HAP-1 (cell line): ENCODE data around the gene CSNK1G2.
"Not testable (repeated sequence)": the region's sequence is repeated elsewhere in the genome, so short reads cannot be mapped to it uniquely, and the experiment has no call there.

Experiments
- DNase-seq, 2 experiments: peaks; one replicate each; pipeline ENCODE4 v3.0.0-alpha.2; 2016 to 2020; ENCODE audit warnings: low spot score in 2 of 2
- H3K27me3 ChIP-seq: fragments of 250-450 bp; sonication (Bioruptor Pico); 2 replicates; pipeline ENCODE4 v1.5.1; 2020; ENCODE audit warnings: low read depth, mild to moderate bottlenecking, moderate library complexity
- H3K36me3 ChIP-seq: fragments of 250-450 bp; sonication (Bioruptor Pico); replicated peaks from 2 replicates; pipeline ENCODE4 v1.5.1; 2020; ENCODE audit warnings: mild to moderate bottlenecking
- H3K4me1 ChIP-seq: fragments of 250-450 bp; sonication (Bioruptor Pico); 2 replicates; pipeline ENCODE4 v1.5.1; 2020; ENCODE audit warnings: mild to moderate bottlenecking
- H3K4me3 ChIP-seq: fragments of 250-450 bp; sonication (Bioruptor Pico); 2 replicates; pipeline ENCODE4 v1.5.1; 2020; ENCODE audit warnings: mild to moderate bottlenecking, moderate library complexity
- H3K9me3 ChIP-seq: fragments of 250-450 bp; sonication (Bioruptor Pico); 2 replicates; pipeline ENCODE4 v1.5.1; 2020; ENCODE audit warnings: mild to moderate bottlenecking, moderate library complexity
- in situ Hi-C: fragments of 300-500 bp; cut with MboI; formaldehyde crosslinking; loops from 3 replicates; pipeline ENCODE4 v1.14.3; 2020; ENCODE audit warnings: low sequenced_read_pairs, inconsistent platforms, mixed read lengths

CSNK1G2 gene

GRCh38 chr19:1987197-1988187 is 46.5 kb downstream of the CSNK1G2 start:
- peaks cover 68% of the 10 kb centered on the region for H3K36me3 ChIP-seq
- H3K27me3 ChIP-seq, result no peaks in the 10 kb centered on the region
- H3K4me3 ChIP-seq, result no peak overlapping the region
- H3K4me1 ChIP-seq, result no peaks in the 10 kb centered on the region
- H3K9me3 ChIP-seq, result no peaks in the 10 kb centered on the region
- in situ Hi-C loops, result no loop called here
- no peak for DNase-seq

- in situ Hi-C loops, H3K9me3 ChIP-seq, H3K27me3 ChIP-seq, H3K4me1 ChIP-seq, H3K4me3 ChIP-seq, DNase-seq: not testable (repeated sequence)
- peaks cover 71% of the 10 kb centered on the region for H3K36me3 ChIP-seq
Observed at GRCh38 chr19:1988464-1988863, 47.5 kb downstream of the CSNK1G2 start.

DNA sequence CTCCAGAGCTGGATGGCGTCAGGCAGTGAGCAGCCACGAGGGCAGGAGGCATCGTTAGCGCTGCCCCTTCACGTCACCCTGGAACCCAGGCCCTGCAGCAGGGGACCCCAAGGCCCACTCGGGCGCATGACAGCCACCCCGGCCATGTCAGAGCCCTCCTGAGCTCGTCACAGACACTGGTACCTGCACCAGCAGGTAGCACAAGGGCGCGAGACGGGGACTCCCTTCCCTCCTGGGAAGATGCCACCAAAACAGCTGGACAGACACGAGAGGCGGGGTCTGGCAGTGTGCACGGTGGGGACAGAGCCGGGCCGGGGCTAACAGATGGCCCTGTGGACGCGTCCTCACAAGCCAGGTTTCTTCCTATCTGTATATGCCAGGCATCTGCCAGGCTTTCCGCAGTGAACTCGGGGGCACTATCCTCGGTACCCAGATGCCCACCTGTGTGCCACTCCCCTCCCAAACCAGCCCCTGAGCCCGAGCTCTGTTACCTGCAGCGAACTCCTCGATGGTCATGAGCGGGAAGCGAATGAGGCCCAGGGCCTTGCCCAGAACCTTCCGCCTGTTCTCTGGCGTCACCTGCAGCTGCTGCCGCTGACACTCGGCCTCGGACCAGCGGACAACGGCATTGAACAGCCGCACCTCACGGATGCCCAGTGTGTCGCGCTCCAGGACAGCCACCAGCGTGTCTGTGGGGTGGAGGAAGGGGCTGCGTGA is 48.7 kb downstream of the CSNK1G2 start:
- Histone ChIP-seq H3K9me3 (no peaks in the 10 kb centered on the region), H3K27me3 (no peaks in the 10 kb centered on the region)
- in situ Hi-C loops, result no loop called here

DNA sequence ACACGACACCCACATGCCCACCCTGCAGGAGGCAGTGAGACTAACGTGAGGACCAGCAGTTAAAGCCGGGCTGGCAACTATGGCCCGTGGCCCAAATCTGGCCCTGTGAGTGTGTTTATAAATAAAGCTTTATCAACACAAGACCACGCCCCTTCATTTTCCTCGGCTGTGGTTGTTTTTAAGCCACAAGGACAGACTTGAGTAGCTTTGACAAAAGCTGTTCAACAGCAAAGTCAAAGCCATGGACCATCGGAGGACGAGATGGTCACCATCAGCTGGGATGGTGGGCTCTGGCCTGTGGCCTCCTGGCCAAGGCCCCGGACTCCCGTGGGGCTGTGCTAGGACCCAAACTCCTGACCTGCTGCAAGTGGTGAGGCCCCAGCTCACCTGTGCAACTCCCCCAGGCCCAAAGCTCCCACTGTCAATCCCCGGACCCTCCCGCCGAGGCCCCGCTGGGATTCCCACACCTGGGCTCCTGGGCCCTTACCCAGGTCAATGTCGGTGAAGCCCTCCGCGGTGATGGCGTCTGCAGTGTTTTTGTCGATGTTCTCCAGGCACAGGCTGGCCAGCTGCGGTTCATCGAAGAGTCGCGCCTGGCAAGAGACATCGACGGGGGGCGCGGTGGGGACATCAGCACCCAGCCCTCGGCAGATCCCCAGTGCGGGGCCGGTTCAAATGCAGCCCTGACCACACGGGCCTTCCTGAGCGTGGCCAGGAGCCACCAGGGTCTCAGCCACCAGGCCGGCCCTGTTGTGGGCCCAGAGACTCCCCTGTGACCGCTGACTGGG is 49.5 kb downstream of the CSNK1G2 start:
- in situ Hi-C loops, result no loop called here
- no peaks in the 10 kb centered on the region for H3K4me1 ChIP-seq
- no peaks in the 10 kb centered on the region for H3K27me3 ChIP-seq
- H3K36me3 ChIP-seq, result peaks cover 70% of the 10 kb centered on the region
- H3K9me3 ChIP-seq, result no peaks in the 10 kb centered on the region
- H3K4me3 ChIP-seq, result no peak overlapping the region
- DNase-seq, result no peak

More for the DNA sequence above, 48.7 kb downstream of the CSNK1G2 start:
- no peaks in the 10 kb centered on the region for H3K4me1 ChIP-seq
- no peak overlapping the region for H3K4me3 ChIP-seq
- DNase-seq, result no peak
- peaks cover 73% of the 10 kb centered on the region for H3K36me3 ChIP-seq

DNA sequence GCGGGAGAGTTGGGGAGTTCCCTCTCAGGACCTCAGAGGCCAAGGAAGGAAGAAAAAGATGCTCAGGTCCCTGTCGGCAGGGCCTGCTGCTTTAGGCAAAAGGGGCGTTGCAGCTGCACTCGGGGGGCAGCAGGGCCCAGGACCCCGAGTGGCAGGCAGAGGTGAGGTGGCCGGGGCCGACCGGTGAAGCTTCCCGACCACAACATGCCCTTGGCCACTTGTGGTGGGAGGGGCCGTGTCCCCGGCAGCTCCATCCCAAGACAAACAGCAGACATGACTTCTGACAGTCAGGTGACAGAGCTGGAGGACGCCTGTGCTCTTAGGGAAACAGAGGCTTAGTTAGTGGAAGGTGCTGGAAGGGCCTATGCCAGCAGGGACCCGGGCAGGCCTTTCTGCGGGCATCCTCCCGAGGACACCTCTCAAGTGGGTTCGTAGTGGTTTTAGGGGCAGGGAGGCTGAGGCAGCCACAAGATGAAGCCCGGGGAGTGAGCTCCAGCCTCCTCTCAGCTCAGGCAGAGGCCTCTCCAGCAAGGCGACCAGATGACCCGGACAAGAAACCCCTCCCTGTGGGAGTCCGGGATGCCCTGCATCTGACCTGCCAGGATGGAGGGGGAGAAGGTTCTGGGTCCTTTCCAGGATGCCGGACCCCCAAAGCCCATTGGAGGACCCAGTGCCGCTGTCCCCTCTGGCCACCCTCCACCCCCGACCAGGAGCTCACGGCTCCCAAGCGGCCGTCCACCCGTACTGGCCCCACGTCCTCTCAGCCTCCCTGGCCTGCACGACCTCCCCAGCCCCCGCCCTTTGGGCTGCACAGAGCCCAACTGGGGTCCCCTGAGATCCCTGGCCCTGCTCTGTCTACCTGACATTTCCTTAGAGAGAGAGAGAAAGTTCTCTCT is 50.3 kb downstream of the CSNK1G2 start:
- no peak for DNase-seq
- H3K4me3 ChIP-seq, result no peak overlapping the region
- no peaks in the 10 kb centered on the region for H3K4me1 ChIP-seq
- H3K36me3 ChIP-seq, result peaks cover 66% of the 10 kb centered on the region
- H3K9me3 ChIP-seq, result no peaks in the 10 kb centered on the region
- H3K27me3 ChIP-seq, result no peaks in the 10 kb centered on the region
- in situ Hi-C loops, result no loop called here

DNA sequence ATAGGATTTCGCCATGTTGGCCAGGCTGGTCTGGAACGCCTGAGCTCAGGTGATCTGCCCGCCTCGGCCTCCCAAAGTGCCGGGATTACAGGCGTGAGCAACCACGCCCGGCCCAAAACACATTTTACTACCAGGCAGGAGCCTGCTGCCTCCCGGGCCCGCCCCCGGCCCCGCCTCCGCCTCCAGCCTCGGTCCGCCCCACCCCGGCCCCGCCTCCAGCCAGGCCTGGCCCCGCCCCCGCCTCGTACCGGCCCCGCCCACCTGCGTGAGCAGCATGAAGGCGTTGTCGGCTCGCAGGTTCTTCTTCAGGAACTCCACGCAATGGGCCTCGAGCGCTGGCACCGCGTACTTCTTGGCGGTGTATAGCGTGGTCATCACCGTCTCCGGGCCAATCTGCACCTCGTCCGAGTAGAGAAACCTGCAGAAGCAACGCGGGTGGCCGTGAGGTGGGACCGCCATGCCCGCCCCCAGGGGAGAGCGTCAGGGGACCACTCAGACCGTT is 51.8 kb downstream of the CSNK1G2 start:
- Histone ChIP-seq H3K36me3 (peaks cover 67% of the 10 kb centered on the region), H3K4me1 (no peaks in the 10 kb centered on the region), H3K9me3 (no peaks in the 10 kb centered on the region), H3K27me3 (no peaks in the 10 kb centered on the region), H3K4me3 (no peak overlapping the region)
- in situ Hi-C loops, result no loop called here
- peak in 1 of 2 experiments; percentile 52 for DNase-seq

GRCh38 chr19:1997353-1998233 is 56.6 kb downstream of the CSNK1G2 start:
- Histone ChIP-seq H3K27me3 (no peaks in the 10 kb centered on the region), H3K4me3 (no peak overlapping the region), H3K4me1 (no peaks in the 10 kb centered on the region), H3K36me3 (peaks cover 46% of the 10 kb centered on the region), H3K9me3 (no peaks in the 10 kb centered on the region)
- DNase-seq, result no peak
- in situ Hi-C loops, result no loop called here

- in situ Hi-C loops, result no loop called here
- Histone ChIP-seq H3K4me3 (no peak overlapping the region), H3K27me3 (no peaks in the 10 kb centered on the region), H3K9me3 (no peaks in the 10 kb centered on the region), H3K4me1 (no peaks in the 10 kb centered on the region), H3K36me3 (peaks cover 45% of the 10 kb centered on the region)
- DNase-seq, result no peak
Observed at GRCh38 chr19:1998712-1999708, 58.0 kb downstream of the CSNK1G2 start.

- peaks cover 43% of the 10 kb centered on the region for H3K36me3 ChIP-seq
- DNase-seq, result no peak
Observed at GRCh38 chr19:1999856-2000515, 59.0 kb downstream of the CSNK1G2 start.

GRCh38 chr19:2003874-2004273 is 62.9 kb downstream of the CSNK1G2 start:
- no peaks in the 10 kb centered on the region for H3K27me3 ChIP-seq
- no peaks in the 10 kb centered on the region for H3K4me1 ChIP-seq
- peaks cover 27% of the 10 kb centered on the region for H3K36me3 ChIP-seq
- DNase-seq, result no peak
- H3K9me3 ChIP-seq, result no peaks in the 10 kb centered on the region
- H3K4me3 ChIP-seq, result no peak overlapping the region
- in situ Hi-C loops, result no loop called here

More at GRCh38 chr19:1999856-2000515, 59.0 kb downstream of the CSNK1G2 start:
- in situ Hi-C loops, result no loop called here
- Histone ChIP-seq H3K9me3 (no peaks in the 10 kb centered on the region), H3K27me3 (no peaks in the 10 kb centered on the region), H3K4me1 (no peaks in the 10 kb centered on the region), H3K4me3 (no peak overlapping the region)
